Measurements from ENCODE around the gene MAP7D1. TPM values are rescaled to one million over a fixed set of nuclear protein-coding genes. Genes with fewer than 3 reads are reported as not detected.
A peak's percentile ranks its signal among the peaks of the same experiment; 100 is the strongest.

MAP7D1 gene
- total and polyA plus RNA-seq, 8 donors, result 14.6 to 164 (median 41.3) TPM

- H3K27me3 ChIP-seq, result no peaks in the 10 kb centered on the region
- DNase-seq, result no peak
- H3K36me3 ChIP-seq, result peaks cover 17 to 41% (median 28%) of the 10 kb centered on the region in 4 donors
- peaks cover 14 to 78% (median 47%) of the 10 kb centered on the region in 4 donors for H3K4me1 ChIP-seq
- H3K27ac ChIP-seq, result peak overlapping the region in 3 of 5 donors; percentile 49 to 98 (median 55)
- H3K9me3 ChIP-seq, result no peaks in the 10 kb centered on the region
- no peak for TF ChIP-seq POLR2A (IDR thresholded peaks at IDR 0.05)
- no peak for TF ChIP-seq POLR2AphosphoS5 (IDR thresholded peaks at IDR 0.05)
- no peak for TF ChIP-seq EP300 (IDR thresholded peaks at IDR 0.05)
- no peak for TF ChIP-seq CTCF (IDR thresholded peaks at IDR 0.05)
- H3K4me3 ChIP-seq, result no peak overlapping the region
- WGBS, 5 donors, result 70 to 93% (median 89%) methylated on average over 9 to 15 of the region's 15 CpGs
- intact Hi-C loops (cut with DNase I; ENCODE audit: low total_unique reads), result no loop called here
Observed at GRCh38 chr1:36166938-36167905, 11.3 kb downstream of the MAP7D1 start.

GRCh38 chr1:36168514-36168913, 12.6 kb downstream of the MAP7D1 start:
- Histone ChIP-seq H3K4me3 (no peak overlapping the region), H3K36me3 (peaks cover 30 to 50% (median 41%) of the 10 kb centered on the region in 4 donors), H3K4me1 (peaks cover 5 to 69% (median 37%) of the 10 kb centered on the region in 4 donors), H3K27me3 (no peaks in the 10 kb centered on the region), H3K27ac (peak overlapping the region in 2 of 5 donors; percentile 29 to 98), H3K9me3 (no peaks in the 10 kb centered on the region)
- DNase-seq, result no peak
- 85 to 94% (median 91%) methylated on average over 3 of the region's 3 CpGs for WGBS, 5 donors
- TF ChIP-seq POLR2AphosphoS5 (IDR thresholded peaks at IDR 0.05) (no peak), EP300 (IDR thresholded peaks at IDR 0.05) (no peak), CTCF (IDR thresholded peaks at IDR 0.05) (no peak), POLR2A (IDR thresholded peaks at IDR 0.05) (no peak)
- intact Hi-C loops (cut with DNase I; ENCODE audit: low total_unique reads), result no loop called here

GRCh38 chr1:36170643-36171412, 14.9 kb downstream of the MAP7D1 start:
- H3K9me3 ChIP-seq, result no peaks in the 10 kb centered on the region
- H3K36me3 ChIP-seq, result peaks cover 51 to 73% (median 64%) of the 10 kb centered on the region in 4 donors
- peaks cover 14 to 73% (median 45%) of the 10 kb centered on the region in 4 donors for H3K4me1 ChIP-seq
- WGBS, 5 donors, result 81 to 90% (median 87%) methylated on average over 11 to 12 of the region's 12 CpGs
- TF ChIP-seq CTCF (IDR thresholded peaks at IDR 0.05), result no peak
- no peak for TF ChIP-seq POLR2AphosphoS5 (IDR thresholded peaks at IDR 0.05)
- no peak for TF ChIP-seq POLR2A (IDR thresholded peaks at IDR 0.05)
- TF ChIP-seq EP300 (IDR thresholded peaks at IDR 0.05), result no peak
- no peak overlapping the region for H3K4me3 ChIP-seq
- intact Hi-C loops (cut with DNase I; ENCODE audit: low total_unique reads), result no loop called here
- H3K27me3 ChIP-seq, result no peaks in the 10 kb centered on the region
- H3K27ac ChIP-seq, result peak overlapping the region in 2 of 5 donors; percentile 37 to 98
- no peak for DNase-seq

All from stomach (tissue), 9 donors.